ENCODE measurements around the gene LIMK2. TPM values are rescaled to one million over a fixed set of nuclear protein-coding genes. Genes with fewer than 3 reads are reported as not detected.

LIMK2 gene
- total and polyA plus RNA-seq, 4 experiments from 2014 or later, result 12.3 to 33.2 (median 29.5) TPM

GRCh38 chr22:31178859-31179258 is 33.2 kb upstream of the LIMK2 start:
- H3K27ac Mint-ChIP-seq, result peak overlapping the region in 1 of 7 donors; percentile 37

GRCh38 chr22:31179345-31179744 is 32.8 kb upstream of the LIMK2 start:
- H3K27me3 Mint-ChIP-seq, result no peaks in the 10 kb centered on the region
- H3K4me1 ChIP-seq (ENCODE audit: insufficient read depth, low read length), result no peaks in the 10 kb centered on the region
- H3K36me3 ChIP-seq (ENCODE audit: insufficient read depth, low read length), result peaks cover 11% of the 10 kb centered on the region
- peak overlapping the region in 1 of 7 donors; percentile 42 for H3K27ac Mint-ChIP-seq
- H3K4me3 Mint-ChIP-seq, result no peak overlapping the region
- no peak overlapping the region for H3K4me3 ChIP-seq (ENCODE audit: low read length in 2 of 2)
- H3K9me3 Mint-ChIP-seq, result peaks cover 0 to 5% (median 0%) of the 10 kb centered on the region in 8 donors
- peaks cover 34 to 35% of the 10 kb centered on the region in 2 donors for H3K36me3 Mint-ChIP-seq
- ChIA-PET POLR2A (ENCODE audit: partially characterized antibody) (no interaction called here), CTCF (ENCODE audit: partially characterized antibody) (interaction anchor here (0.9 kb wide), 1 partner anchor 486 kb away, joined by 3 read pairs; no protein-coding TSS in a partner anchor)
- no peaks in the 10 kb centered on the region for H3K27me3 ChIP-seq (ENCODE audit: insufficient read depth, low read length)
- H3K9me3 ChIP-seq (ENCODE audit: control insufficient read depth in 1 of 2, low read length in 2 of 2), result no peaks in the 10 kb centered on the region
- intact Hi-C loops (cut with micrococcal nuclease), result no loop called here
- peaks cover 8 to 30% (median 19%) of the 10 kb centered on the region in 4 donors for H3K4me1 Mint-ChIP-seq
- DNase-seq, result no peak
- H3K27ac ChIP-seq (ENCODE audit: low read depth, low read length), result no peak overlapping the region

More at GRCh38 chr22:31178859-31179258, 33.2 kb upstream of the LIMK2 start:
- no peaks in the 10 kb centered on the region for H3K27me3 ChIP-seq (ENCODE audit: insufficient read depth, low read length)
- no peaks in the 10 kb centered on the region for H3K9me3 ChIP-seq (ENCODE audit: control insufficient read depth in 1 of 2, low read length in 2 of 2)
- Mint-ChIP-seq H3K36me3 (peaks cover 35 to 36% of the 10 kb centered on the region in 2 donors), H3K27me3 (no peaks in the 10 kb centered on the region), H3K4me1 (peaks cover 9 to 32% (median 20%) of the 10 kb centered on the region in 4 donors), H3K9me3 (peaks cover 0 to 5% (median 0%) of the 10 kb centered on the region in 8 donors), H3K4me3 (no peak overlapping the region)
- H3K36me3 ChIP-seq (ENCODE audit: insufficient read depth, low read length), result peaks cover 11% of the 10 kb centered on the region
- ChIA-PET POLR2A (ENCODE audit: partially characterized antibody) (no interaction called here), CTCF (ENCODE audit: partially characterized antibody) (interaction anchor here (0.9 kb wide), 1 partner anchor 486 kb away, joined by 3 read pairs; no protein-coding TSS in a partner anchor)
- DNase-seq, result no peak
- no peak overlapping the region for H3K27ac ChIP-seq (ENCODE audit: low read depth, low read length)
- intact Hi-C loops (cut with micrococcal nuclease), result no loop called here
- H3K4me3 ChIP-seq (ENCODE audit: low read length in 2 of 2), result no peak overlapping the region
- no peaks in the 10 kb centered on the region for H3K4me1 ChIP-seq (ENCODE audit: insufficient read depth, low read length)

- no peak overlapping the region for H3K4me3 ChIP-seq (ENCODE audit: low read length in 2 of 2)
- no peak overlapping the region for H3K4me3 Mint-ChIP-seq
- peaks cover 15% of the 10 kb centered on the region for H3K36me3 ChIP-seq (ENCODE audit: insufficient read depth, low read length)
- H3K9me3 ChIP-seq (ENCODE audit: control insufficient read depth in 1 of 2, low read length in 2 of 2), result no peaks in the 10 kb centered on the region
- peaks cover 0 to 5% (median 0%) of the 10 kb centered on the region in 8 donors for H3K9me3 Mint-ChIP-seq
- peaks cover 4 to 15% (median 9%) of the 10 kb centered on the region in 4 donors for H3K4me1 Mint-ChIP-seq
- ChIA-PET CTCF (ENCODE audit: partially characterized antibody) (no interaction called here), POLR2A (ENCODE audit: partially characterized antibody) (no interaction called here)
- H3K36me3 Mint-ChIP-seq, result peaks cover 27 to 28% of the 10 kb centered on the region in 2 donors
- no peaks in the 10 kb centered on the region for H3K27me3 ChIP-seq (ENCODE audit: insufficient read depth, low read length)
- no peaks in the 10 kb centered on the region for H3K4me1 ChIP-seq (ENCODE audit: insufficient read depth, low read length)
- no peaks in the 10 kb centered on the region for H3K27me3 Mint-ChIP-seq
- DNase-seq, result no peak
- no peak overlapping the region for H3K27ac ChIP-seq (ENCODE audit: low read depth, low read length)
- intact Hi-C loops (cut with micrococcal nuclease), result no loop called here
- no peak overlapping the region for H3K27ac Mint-ChIP-seq
Observed at GRCh38 chr22:31184015-31184414, 28.1 kb upstream of the LIMK2 start.

- H3K27ac Mint-ChIP-seq, result peak overlapping the region in 1 of 7 donors; percentile 37
- ChIA-PET POLR2A (ENCODE audit: partially characterized antibody) (interaction anchor here (0.6 kb wide), 1 partner anchor 107 kb away, joined by 5 read pairs; the partner anchor contains the start of gene PIK3IP1), CTCF (ENCODE audit: partially characterized antibody) (interaction anchor here (1.1 kb wide), 1 partner anchor 27 kb away, joined by 3 read pairs; the partner anchor contains the start of gene LIMK2)
- intact Hi-C loops (cut with micrococcal nuclease), result no loop called here
- H3K9me3 Mint-ChIP-seq, result peaks cover 0 to 5% (median 0%) of the 10 kb centered on the region in 8 donors
- no peaks in the 10 kb centered on the region for H3K27me3 ChIP-seq (ENCODE audit: insufficient read depth, low read length)
- H3K27me3 Mint-ChIP-seq, result no peaks in the 10 kb centered on the region
- no peak overlapping the region for H3K27ac ChIP-seq (ENCODE audit: low read depth, low read length)
- peaks cover 0 to 9% (median 4%) of the 10 kb centered on the region in 4 donors for H3K4me1 Mint-ChIP-seq
- H3K4me3 ChIP-seq (ENCODE audit: low read length in 2 of 2), result no peak overlapping the region
- H3K4me3 Mint-ChIP-seq, result no peak overlapping the region
- no peaks in the 10 kb centered on the region for H3K9me3 ChIP-seq (ENCODE audit: control insufficient read depth in 1 of 2, low read length in 2 of 2)
- H3K36me3 ChIP-seq (ENCODE audit: insufficient read depth, low read length), result peaks cover 9% of the 10 kb centered on the region
- DNase-seq, result no peak
- no peaks in the 10 kb centered on the region for H3K4me1 ChIP-seq (ENCODE audit: insufficient read depth, low read length)
- peaks cover 24 to 28% of the 10 kb centered on the region in 2 donors for H3K36me3 Mint-ChIP-seq
Observed at GRCh38 chr22:31185056-31185455, 27.0 kb upstream of the LIMK2 start.

GRCh38 chr22:31187627-31188026 is 24.5 kb upstream of the LIMK2 start:
- Mint-ChIP-seq H3K4me3 (no peak overlapping the region), H3K27ac (peak overlapping the region in 3 of 7 donors; percentile 48 to 89 (median 50)), H3K36me3 (peaks cover 23 to 34% of the 10 kb centered on the region in 2 donors), H3K4me1 (peaks cover 0 to 9% (median 5%) of the 10 kb centered on the region in 4 donors), H3K9me3 (no peaks in the 10 kb centered on the region), H3K27me3 (no peaks in the 10 kb centered on the region)
- H3K4me3 ChIP-seq (ENCODE audit: low read length in 2 of 2), result no peak overlapping the region
- H3K4me1 ChIP-seq (ENCODE audit: insufficient read depth, low read length), result no peaks in the 10 kb centered on the region
- H3K27ac ChIP-seq (ENCODE audit: low read depth, low read length), result no peak overlapping the region
- H3K9me3 ChIP-seq (ENCODE audit: control insufficient read depth in 1 of 2, low read length in 2 of 2), result no peaks in the 10 kb centered on the region
- POLR2A ChIA-PET (ENCODE audit: partially characterized antibody), result no interaction called here
- no peaks in the 10 kb centered on the region for H3K27me3 ChIP-seq (ENCODE audit: insufficient read depth, low read length)
- DNase-seq, result no peak
- CTCF ChIA-PET (ENCODE audit: partially characterized antibody), result interaction anchor here (1.1 to 1.2 kb wide), 2 partner anchors 14 to 84 kb away, joined by 3 read pairs; no protein-coding TSS in a partner anchor
- intact Hi-C loops (cut with micrococcal nuclease), result no loop called here
- peaks cover 11% of the 10 kb centered on the region for H3K36me3 ChIP-seq (ENCODE audit: insufficient read depth, low read length)

- H3K9me3 ChIP-seq (ENCODE audit: control insufficient read depth in 1 of 2, low read length in 2 of 2), result no peaks in the 10 kb centered on the region
- H3K4me3 Mint-ChIP-seq, result no peak overlapping the region
- H3K36me3 Mint-ChIP-seq, result peaks cover 40 to 50% of the 10 kb centered on the region in 2 donors
- DNase-seq, result no peak
- no peaks in the 10 kb centered on the region for H3K4me1 ChIP-seq (ENCODE audit: insufficient read depth, low read length)
- H3K27ac Mint-ChIP-seq, result peak overlapping the region in 4 of 7 donors; percentile 13 to 32 (median 23)
- H3K27ac ChIP-seq (ENCODE audit: low read depth, low read length), result no peak overlapping the region
- peaks cover 0 to 7% (median 2%) of the 10 kb centered on the region in 4 donors for H3K4me1 Mint-ChIP-seq
- H3K9me3 Mint-ChIP-seq, result no peaks in the 10 kb centered on the region
- no peak overlapping the region for H3K4me3 ChIP-seq (ENCODE audit: low read length in 2 of 2)
- ChIA-PET POLR2A (ENCODE audit: partially characterized antibody) (interaction anchor here (1.0 kb wide), 1 partner anchor 20 kb away, joined by 3 read pairs; the partner anchor contains the start of gene LIMK2), CTCF (ENCODE audit: partially characterized antibody) (no interaction called here)
- intact Hi-C loops (cut with micrococcal nuclease), result no loop called here
- no peaks in the 10 kb centered on the region for H3K27me3 Mint-ChIP-seq
- H3K27me3 ChIP-seq (ENCODE audit: insufficient read depth, low read length), result no peaks in the 10 kb centered on the region
- peaks cover 15% of the 10 kb centered on the region for H3K36me3 ChIP-seq (ENCODE audit: insufficient read depth, low read length)
Observed at GRCh38 chr22:31192513-31192912, 19.6 kb upstream of the LIMK2 start.

DNA sequence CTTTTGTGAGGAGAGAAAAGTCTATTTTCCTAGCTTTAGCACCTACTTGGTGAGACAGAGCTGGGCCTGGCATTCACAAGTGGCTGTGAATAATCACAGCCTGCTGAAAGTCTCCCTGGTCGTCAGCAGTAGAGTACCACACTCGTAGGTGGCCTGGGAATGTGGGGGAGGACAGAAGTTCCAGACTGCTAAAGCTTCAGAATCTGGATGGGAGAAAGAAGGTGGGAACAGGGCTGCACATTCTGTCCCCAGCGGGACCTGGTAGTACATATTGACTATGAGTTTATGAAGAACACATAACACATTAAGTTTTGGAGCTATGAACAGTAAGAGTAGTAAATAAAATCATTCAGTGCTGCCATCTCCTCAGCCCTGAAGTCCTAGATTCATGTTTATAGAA is 19.0 kb upstream of the LIMK2 start:
- Mint-ChIP-seq H3K4me1 (peaks cover 0 to 6% (median 2%) of the 10 kb centered on the region in 4 donors), H3K4me3 (no peak overlapping the region), H3K27ac (peak overlapping the region in 2 of 7 donors; percentile 29 to 37), H3K27me3 (no peaks in the 10 kb centered on the region), H3K9me3 (no peaks in the 10 kb centered on the region), H3K36me3 (peaks cover 34 to 47% of the 10 kb centered on the region in 2 donors)
- Histone ChIP-seq H3K36me3 (ENCODE audit: insufficient read depth, low read length) (peaks cover 14% of the 10 kb centered on the region), H3K27me3 (ENCODE audit: insufficient read depth, low read length) (no peaks in the 10 kb centered on the region), H3K4me1 (ENCODE audit: insufficient read depth, low read length) (no peaks in the 10 kb centered on the region), H3K9me3 (ENCODE audit: control insufficient read depth in 1 of 2, low read length in 2 of 2) (no peaks in the 10 kb centered on the region), H3K27ac (ENCODE audit: low read depth, low read length) (no peak overlapping the region), H3K4me3 (ENCODE audit: low read length in 2 of 2) (no peak overlapping the region)
- POLR2A ChIA-PET (ENCODE audit: partially characterized antibody), result interaction anchor here (1.0 kb wide), 1 partner anchor 19 kb away, joined by 3 read pairs; the partner anchor contains the start of gene LIMK2
- CTCF ChIA-PET (ENCODE audit: partially characterized antibody), result no interaction called here
- DNase-seq, result no peak
- intact Hi-C loops (cut with micrococcal nuclease), result no loop called here

Measured in CD4-positive, alpha-beta memory T cell (primary cell).